ENCODE measurements around the gene PREP.

DNA sequence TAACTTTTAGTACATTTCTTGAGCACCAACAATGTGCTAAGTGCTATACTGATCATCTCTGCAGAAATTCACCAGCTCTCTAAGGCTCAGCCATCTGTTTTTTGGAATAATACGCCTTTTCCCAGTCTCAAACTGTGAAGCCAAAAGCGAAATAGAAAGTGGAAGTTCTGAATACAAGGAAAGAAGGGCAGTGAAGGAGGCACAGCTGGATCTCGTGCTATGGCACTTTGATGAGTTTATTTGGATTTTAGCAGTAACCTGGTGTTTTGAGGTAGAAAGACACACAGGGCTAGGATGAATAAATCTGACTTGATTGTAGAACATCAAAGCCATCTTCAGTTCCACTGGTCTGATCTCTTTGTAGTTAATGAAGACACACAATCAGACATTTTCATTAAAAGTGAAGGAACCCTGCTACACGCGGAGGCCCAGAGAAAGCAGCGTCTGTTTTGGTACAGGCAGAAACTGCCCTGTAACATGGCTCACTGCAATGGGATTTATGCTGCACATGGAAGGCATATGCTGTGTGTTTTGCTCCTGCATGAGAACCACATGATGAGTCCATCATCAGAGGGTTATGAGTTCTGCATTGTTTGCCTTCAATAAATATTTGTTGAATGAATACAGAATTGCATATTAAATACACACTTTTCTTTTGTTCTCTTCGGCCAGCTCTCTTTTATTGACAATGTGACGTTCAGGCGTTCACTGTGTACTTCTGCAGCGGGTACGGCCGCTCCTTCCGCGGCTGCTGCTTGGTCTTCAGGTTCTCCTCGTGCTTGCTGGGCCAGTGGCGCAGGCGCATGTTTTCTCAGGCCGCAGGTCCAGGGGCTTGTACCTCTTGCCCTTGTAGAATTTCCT is 100.9 kb downstream of the PREP start:
- TF ChIP-seq, protein P1, sequence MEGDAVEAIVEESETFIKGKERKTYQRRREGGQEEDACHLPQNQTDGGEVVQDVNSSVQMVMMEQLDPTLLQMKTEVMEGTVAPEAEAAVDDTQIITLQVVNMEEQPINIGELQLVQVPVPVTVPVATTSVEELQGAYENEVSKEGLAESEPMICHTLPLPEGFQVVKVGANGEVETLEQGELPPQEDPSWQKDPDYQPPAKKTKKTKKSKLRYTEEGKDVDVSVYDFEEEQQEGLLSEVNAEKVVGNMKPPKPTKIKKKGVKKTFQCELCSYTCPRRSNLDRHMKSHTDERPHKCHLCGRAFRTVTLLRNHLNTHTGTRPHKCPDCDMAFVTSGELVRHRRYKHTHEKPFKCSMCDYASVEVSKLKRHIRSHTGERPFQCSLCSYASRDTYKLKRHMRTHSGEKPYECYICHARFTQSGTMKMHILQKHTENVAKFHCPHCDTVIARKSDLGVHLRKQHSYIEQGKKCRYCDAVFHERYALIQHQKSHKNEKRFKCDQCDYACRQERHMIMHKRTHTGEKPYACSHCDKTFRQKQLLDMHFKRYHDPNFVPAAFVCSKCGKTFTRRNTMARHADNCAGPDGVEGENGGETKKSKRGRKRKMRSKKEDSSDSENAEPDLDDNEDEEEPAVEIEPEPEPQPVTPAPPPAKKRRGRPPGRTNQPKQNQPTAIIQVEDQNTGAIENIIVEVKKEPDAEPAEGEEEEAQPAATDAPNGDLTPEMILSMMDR (IDR thresholded peaks at IDR 0.05; ENCODE audit: insufficient read depth, low read length): no peak
- TF ChIP-seq POLR2AphosphoS5 (IDR thresholded peaks at IDR 0.05; ENCODE audit: low read depth): no peak
